Naive thymus-derived CD8-positive, alpha-beta T cell (primary cell): Measurements from ENCODE around the gene STAT4. TPM values are rescaled to one million over a fixed set of nuclear protein-coding genes. Genes with fewer than 3 reads are reported as not detected.

ENCODE experiments used
- ATAC-seq, 2 donors: fragments of 150-1000 bp; cut with Tn5 transposase in 1 of 2; sonication (Bioruptor Pico), chemical (Tn5 transposase) in 1 of 2; 1 replicate in 1 of 2; 2 replicates in 1 of 2; pipeline ENCODE4 v1.10.0; 2021; ENCODE audit warnings: mild to moderate bottlenecking in 2 of 2, moderate library complexity in 2 of 2
- POLR2A ChIA-PET: fragments of 350-600 bp; sonication (Branson Sonifier 250); formaldehyde crosslinking; loops from one replicate; lab custom pipeline; 2021; ENCODE audit warnings: antibody characterized with exemption; lab: Charles Lee
- DNase-seq, 10 donors: peaks; one replicate each; pipeline versions ENCODE4 v3.0.0 to v3.0.0-alpha.2; 2020 to 2022
- H3K27ac Mint-ChIP-seq, 10 donors: one replicate each; pipeline ENCODE4 v1.8.0; 2020 to 2022; ENCODE audit warnings: mild to moderate bottlenecking in 10 of 10, mixed read lengths in 10 of 10, moderate library complexity in 4 of 10, inconsistent platforms in 1 of 10
- H3K27me3 Mint-ChIP-seq, 5 donors: one replicate each; pipeline ENCODE4 v1.8.0; 2021 to 2022; ENCODE audit warnings: mixed read lengths in 5 of 5
- H3K36me3 Mint-ChIP-seq, 3 donors: one replicate each; pipeline ENCODE4 v1.8.0; 2020 to 2022; ENCODE audit warnings: mixed read lengths in 3 of 3, mild to moderate bottlenecking in 2 of 3, inconsistent platforms in 1 of 3
- H3K4me1 Mint-ChIP-seq, 4 donors: one replicate each; pipeline ENCODE4 v1.8.0; 2021 to 2022; ENCODE audit warnings: mixed read lengths in 4 of 4
- H3K4me3 Mint-ChIP-seq, 10 donors: one replicate each; pipeline ENCODE4 v1.8.0; 2020 to 2022; ENCODE audit warnings: mild to moderate bottlenecking in 10 of 10, mixed read lengths in 10 of 10, moderate library complexity in 6 of 10, inconsistent platforms in 1 of 10
- H3K9me3 Mint-ChIP-seq, 9 donors: one replicate each; pipeline ENCODE4 v1.8.0; 2020 to 2022; ENCODE audit warnings: mixed read lengths in 9 of 9, mild to moderate bottlenecking in 3 of 9, inconsistent platforms in 1 of 9, moderate library complexity in 1 of 9
- polyA plus RNA-seq, 3 donors: library from polyadenylated mRNA; unstranded; fragments of 300-500 nt; fragmentation: Illumina TruSeq; gene quantifications; one replicate each; pipeline ENCODE4 v1.2.3, GENCODE V29; 2021
- total RNA-seq, 8 experiments: library from RNA in 2 of 8; stranded (reverse) in 2 of 8; gene quantifications; one replicate each; pipeline ENCODE4 v1.2.3 and lab custom pipeline; 2021 to 2026

The STAT4 gene
- total and polyA plus RNA-seq, 5 experiments from 2014 or later, result 63.2 to 137 (median 75.8) TPM

- DNase-seq (no peak), ATAC-seq (no peak)
- peak overlapping the region in 8 of 10 donors; percentile 63 to 91 (median 86) for H3K27ac Mint-ChIP-seq
- H3K36me3 Mint-ChIP-seq, result peaks cover 0 to 2% (median 0%) of the 10 kb centered on the region in 3 donors
- peaks cover 0 to 2% (median 0%) of the 10 kb centered on the region in 5 donors for H3K27me3 Mint-ChIP-seq
- POLR2A ChIA-PET, result interaction anchor here (2.4 kb wide), 1 partner anchor 138 kb away, joined by 22 read pairs; the partner anchor contains the start of gene GLS
- H3K4me3 Mint-ChIP-seq, result peak overlapping the region in 8 of 10 donors; percentile 52 to 81 (median 70)
- peaks cover 10 to 29% (median 17%) of the 10 kb centered on the region in 4 donors for H3K4me1 Mint-ChIP-seq
- H3K9me3 Mint-ChIP-seq, result peaks cover 0 to 12% (median 0%) of the 10 kb centered on the region in 9 donors
Observed at GRCh38 chr2:191018643-191019119, 132.1 kb downstream of the STAT4 start.

GRCh38 chr2:191018048-191018447, 132.7 kb downstream of the STAT4 start:
- POLR2A ChIA-PET, result no interaction called here
- Mint-ChIP-seq H3K36me3 (peaks cover 0 to 2% (median 0%) of the 10 kb centered on the region in 3 donors), H3K4me3 (peak overlapping the region in 5 of 10 donors; percentile 52 to 72 (median 69)), H3K9me3 (peaks cover 0 to 12% (median 0%) of the 10 kb centered on the region in 9 donors), H3K27me3 (peaks cover 0 to 2% (median 0%) of the 10 kb centered on the region in 5 donors), H3K27ac (peak overlapping the region in 7 of 10 donors; percentile 11 to 91 (median 70)), H3K4me1 (peaks cover 10 to 29% (median 17%) of the 10 kb centered on the region in 4 donors)
- ATAC-seq, result no peak
- DNase-seq, result no peak

- no peak for ATAC-seq
- H3K36me3 Mint-ChIP-seq, result peaks cover 0 to 8% (median 7%) of the 10 kb centered on the region in 3 donors
- DNase-seq, result no peak
- POLR2A ChIA-PET, result interaction anchor here (0.8 kb wide), 1 partner anchor 135 kb away, joined by 3 read pairs; no protein-coding TSS in a partner anchor
- H3K4me3 Mint-ChIP-seq, result peak overlapping the region in 1 of 10 donors; percentile 17
- peaks cover 0 to 12% (median 0%) of the 10 kb centered on the region in 9 donors for H3K9me3 Mint-ChIP-seq
- peak overlapping the region in 2 of 10 donors; percentile 24 to 74 for H3K27ac Mint-ChIP-seq
- peaks cover 11 to 40% (median 23%) of the 10 kb centered on the region in 4 donors for H3K4me1 Mint-ChIP-seq
- peaks cover 0 to 2% (median 0%) of the 10 kb centered on the region in 5 donors for H3K27me3 Mint-ChIP-seq
Observed at GRCh38 chr2:191015831-191016230, 135.0 kb downstream of the STAT4 start.

- peaks cover 13 to 44% (median 25%) of the 10 kb centered on the region in 4 donors for H3K4me1 Mint-ChIP-seq
Observed at GRCh38 chr2:191015239-191015638, 135.6 kb downstream of the STAT4 start.

GRCh38 chr2:191014653-191015020, 136.2 kb downstream of the STAT4 start:
- no peak overlapping the region for H3K4me3 Mint-ChIP-seq
- DNase-seq (no peak), ATAC-seq (peak; percentile 9 to 11)
- H3K9me3 Mint-ChIP-seq, result peaks cover 0 to 12% (median 0%) of the 10 kb centered on the region in 9 donors
- POLR2A ChIA-PET, result interaction anchor here (0.6 to 1.8 kb wide), 12 partner anchors 8 to 763 kb away, joined by 3 to 21 read pairs (median 4); no protein-coding TSS in a partner anchor
- H3K36me3 Mint-ChIP-seq, result peaks cover 0 to 16% (median 16%) of the 10 kb centered on the region in 3 donors
- H3K27ac Mint-ChIP-seq, result no peak overlapping the region
- H3K4me1 Mint-ChIP-seq, result peaks cover 16 to 47% (median 30%) of the 10 kb centered on the region in 4 donors
- H3K27me3 Mint-ChIP-seq, result no peaks in the 10 kb centered on the region

More at GRCh38 chr2:191015239-191015638, 135.6 kb downstream of the STAT4 start:
- ATAC-seq (no peak), DNase-seq (no peak)
- H3K36me3 Mint-ChIP-seq, result peaks cover 0 to 10% (median 10%) of the 10 kb centered on the region in 3 donors
- peaks cover 0 to 2% (median 0%) of the 10 kb centered on the region in 5 donors for H3K27me3 Mint-ChIP-seq
- no peak overlapping the region for H3K27ac Mint-ChIP-seq
- H3K9me3 Mint-ChIP-seq, result peaks cover 0 to 12% (median 0%) of the 10 kb centered on the region in 9 donors
- no peak overlapping the region for H3K4me3 Mint-ChIP-seq
- POLR2A ChIA-PET, result interaction anchor here (1.4 to 1.6 kb wide), 3 partner anchors 8 to 140 kb away, joined by 4 to 21 read pairs (median 4); no protein-coding TSS in a partner anchor

GRCh38 chr2:191013932-191014652, 136.7 kb downstream of the STAT4 start, which contains the start of gene STAT1:
STAT1 (minus strand) TSS chr2:191014171; CDS start chr2:191010003, 4,168 bp downstream.
- Mint-ChIP-seq H3K36me3 (peaks cover 0 to 21% (median 18%) of the 10 kb centered on the region in 3 donors), H3K27ac (no peak within 1 kb of the TSS), H3K27me3 (no peaks in the 10 kb centered on the region), H3K4me3 (no peak within 1 kb of the TSS), H3K4me1 (peaks cover 15 to 47% (median 28%) of the 10 kb centered on the region in 4 donors), H3K9me3 (peaks cover 0 to 12% (median 0%) of the 10 kb centered on the region in 9 donors)
- ATAC-seq (peak; percentile 87), DNase-seq (peak; percentile 93 to 98 (median 97))
- POLR2A ChIA-PET, result interaction anchor here (0.6 to 1.8 kb wide), 14 partner anchors 9 to 762 kb away, joined by 3 to 21 read pairs (median 4); no protein-coding TSS in a partner anchor

GRCh38 chr2:191013682-191013931, 137.2 kb downstream of the STAT4 start:
- H3K36me3 Mint-ChIP-seq, result peaks cover 0 to 24% (median 21%) of the 10 kb centered on the region in 3 donors
- no peak overlapping the region for H3K27ac Mint-ChIP-seq
- DNase-seq (no peak), ATAC-seq (peak in 1 of 2 donors; percentile 9)
- no peaks in the 10 kb centered on the region for H3K27me3 Mint-ChIP-seq
- POLR2A ChIA-PET, result interaction anchor here (0.7 to 1.8 kb wide), 11 partner anchors 9 to 163 kb away, joined by 3 to 21 read pairs (median 4); no protein-coding TSS in a partner anchor
- H3K9me3 Mint-ChIP-seq, result peaks cover 0 to 12% (median 0%) of the 10 kb centered on the region in 9 donors
- peaks cover 15 to 46% (median 27%) of the 10 kb centered on the region in 4 donors for H3K4me1 Mint-ChIP-seq
- no peak overlapping the region for H3K4me3 Mint-ChIP-seq

GRCh38 chr2:191012845-191013681, 137.7 kb downstream of the STAT4 start:
- Mint-ChIP-seq H3K9me3 (peaks cover 0 to 12% (median 0%) of the 10 kb centered on the region in 9 donors), H3K4me3 (no peak overlapping the region), H3K27me3 (no peaks in the 10 kb centered on the region), H3K27ac (no peak overlapping the region), H3K4me1 (peaks cover 18 to 45% (median 29%) of the 10 kb centered on the region in 4 donors), H3K36me3 (peaks cover 2 to 29% (median 27%) of the 10 kb centered on the region in 3 donors)
- POLR2A ChIA-PET, result interaction anchor here (0.7 to 1.8 kb wide), 14 partner anchors 7 to 665 kb away, joined by 3 to 11 read pairs (median 4); partner anchors contain the start of genes GLS, NABP1 and STAT4
- ATAC-seq (peak; percentile 8 to 20), DNase-seq (peak in 2 of 10 donors; percentile 11 to 25)

GRCh38 chr2:191012346-191012745, 138.4 kb downstream of the STAT4 start:
- ATAC-seq (no peak), DNase-seq (no peak)
- no peak overlapping the region for H3K4me3 Mint-ChIP-seq
- no peak overlapping the region for H3K27ac Mint-ChIP-seq
- peaks cover 0 to 12% (median 0%) of the 10 kb centered on the region in 9 donors for H3K9me3 Mint-ChIP-seq
- POLR2A ChIA-PET, result interaction anchor here (0.7 to 1.7 kb wide), 12 partner anchors 8 to 666 kb away, joined by 3 to 11 read pairs (median 4); partner anchors contain the start of genes GLS, NABP1 and STAT4
- no peaks in the 10 kb centered on the region for H3K27me3 Mint-ChIP-seq
- H3K36me3 Mint-ChIP-seq, result peaks cover 4 to 37% (median 30%) of the 10 kb centered on the region in 3 donors
- peaks cover 19 to 47% (median 32%) of the 10 kb centered on the region in 4 donors for H3K4me1 Mint-ChIP-seq

- H3K27me3 Mint-ChIP-seq, result no peaks in the 10 kb centered on the region
- peaks cover 13 to 48% (median 41%) of the 10 kb centered on the region in 3 donors for H3K36me3 Mint-ChIP-seq
- no peak for DNase-seq
- H3K27ac Mint-ChIP-seq, result peak overlapping the region in 4 of 10 donors; percentile 74 to 87 (median 82)
- POLR2A ChIA-PET, result interaction anchor here (0.6 to 1.5 kb wide), 4 partner anchors 10 to 139 kb away, joined by 3 to 6 read pairs (median 4); partner anchors contain the start of gene STAT4
- peaks cover 20 to 50% (median 43%) of the 10 kb centered on the region in 4 donors for H3K4me1 Mint-ChIP-seq
- ATAC-seq, result no peak
- no peak overlapping the region for H3K4me3 Mint-ChIP-seq
- peaks cover 0 to 6% (median 0%) of the 10 kb centered on the region in 9 donors for H3K9me3 Mint-ChIP-seq
Observed at GRCh38 chr2:191010887-191011885, 139.6 kb downstream of the STAT4 start.
